ENCODE results near the gene VEPH1. TPM values are rescaled to one million over a fixed set of nuclear protein-coding genes. Genes with fewer than 3 reads are reported as not detected.

VEPH1 gene
- total RNA-seq, 1 experiment from 2014 or later, result 7.7 TPM

DNA sequence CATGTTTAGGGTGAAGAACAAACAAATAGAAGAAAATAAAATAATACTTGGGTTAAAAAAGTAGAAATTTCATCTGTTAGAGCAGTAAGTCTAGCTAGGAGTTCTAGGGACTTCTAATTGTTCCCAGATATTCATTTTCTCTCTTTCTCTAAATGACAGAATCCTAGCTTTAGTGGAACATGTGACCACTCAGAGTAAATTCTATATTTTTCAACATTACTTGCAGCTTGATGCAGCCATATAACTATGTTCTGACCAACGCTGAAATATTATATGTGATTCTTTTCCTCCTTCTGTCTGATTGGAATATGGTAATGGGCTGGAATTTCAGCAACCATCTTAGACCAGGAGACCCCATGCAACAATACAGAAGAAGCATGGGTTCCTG lies 58.4 kb downstream of the VEPH1 start:
- no peaks in the 10 kb centered on the region for H3K4me1 Mint-ChIP-seq
- Histone ChIP-seq H2BK120ac (ENCODE audit: low read depth, low read length, poor library complexity, severe bottlenecking) (no peak overlapping the region), H2BK12ac (ENCODE audit: insufficient read length, low read depth, low read length) (no peak overlapping the region), H2AK5ac (ENCODE audit: insufficient read length, low read length) (no peak overlapping the region), H3K4me2 (ENCODE audit: insufficient read depth, insufficient read length, low read length) (no peak overlapping the region), H3K9me3 (ENCODE audit: control insufficient read depth, low read depth, low read length) (no peaks in the 10 kb centered on the region), H3T11ph (ENCODE audit: low read length) (no peak overlapping the region), H4K8ac (replicated peaks; ENCODE audit: insufficient read length, low read depth, low read length) (no peak overlapping the region), H3K79me1 (ENCODE audit: insufficient read depth, low read depth, low read length, poor library complexity, severe bottlenecking) (no peaks in the 10 kb centered on the region), H2BK5ac (ENCODE audit: insufficient read length, low read length) (no peak overlapping the region), H4K91ac (ENCODE audit: insufficient read length, low read depth, low read length) (no peak overlapping the region), H2BK15ac (ENCODE audit: low read depth, low read length) (no peak overlapping the region), H3K23ac (ENCODE audit: insufficient read length, low read depth, low read length) (no peak overlapping the region), H3K56ac (ENCODE audit: insufficient read length, low read depth, low read length) (no peak overlapping the region), H3K79me2 (ENCODE audit: insufficient read depth, low read length) (no peaks in the 10 kb centered on the region), H3K27me3 (ENCODE audit: insufficient read depth, low read length) (no peaks in the 10 kb centered on the region), H3K4ac (ENCODE audit: low read depth, low read length) (no peak overlapping the region), H3K14ac (ENCODE audit: insufficient read depth, low read length) (no peak overlapping the region), H4K20me1 (ENCODE audit: control insufficient read depth, insufficient read depth, insufficient read length) (no peaks in the 10 kb centered on the region), H3K27ac (ENCODE audit: insufficient read length, low read depth, low read length) (no peak overlapping the region), H2AFZ (ENCODE audit: low read length) (no peak overlapping the region), H3K9ac (ENCODE audit: extremely low read depth, insufficient read length, low read length) (no peak overlapping the region), H3K4me1 (ENCODE audit: insufficient read depth, low read length) (no peaks in the 10 kb centered on the region), H3K18ac (ENCODE audit: insufficient read length, low read depth, low read length) (no peak overlapping the region), H4K5ac (ENCODE audit: insufficient read length, low read depth, low read length) (no peak overlapping the region), H3K23me2 (ENCODE audit: insufficient read length, low read depth, low read length, poor library complexity, severe bottlenecking) (no peaks in the 10 kb centered on the region), H2BK20ac (ENCODE audit: low read depth, low read length, poor library complexity, severe bottlenecking) (no peak overlapping the region)
- no peak overlapping the region for H3K4me3 Mint-ChIP-seq
- no peaks in the 10 kb centered on the region; a peak in 1 of 7 replicates for H3K36me3 Mint-ChIP-seq (ENCODE audit: insufficient read depth in 1 of 3, low read depth in 3 of 3)
- no peaks in the 10 kb centered on the region; a peak in 2 of 5 replicates for H3K9me3 Mint-ChIP-seq
- DNase-seq, result no peak
- peak overlapping the region in 1 of 3 experiments; percentile 52; a peak in 2 of 7 replicates for H3K27ac Mint-ChIP-seq
- TF ChIP-seq, protein P1, sequence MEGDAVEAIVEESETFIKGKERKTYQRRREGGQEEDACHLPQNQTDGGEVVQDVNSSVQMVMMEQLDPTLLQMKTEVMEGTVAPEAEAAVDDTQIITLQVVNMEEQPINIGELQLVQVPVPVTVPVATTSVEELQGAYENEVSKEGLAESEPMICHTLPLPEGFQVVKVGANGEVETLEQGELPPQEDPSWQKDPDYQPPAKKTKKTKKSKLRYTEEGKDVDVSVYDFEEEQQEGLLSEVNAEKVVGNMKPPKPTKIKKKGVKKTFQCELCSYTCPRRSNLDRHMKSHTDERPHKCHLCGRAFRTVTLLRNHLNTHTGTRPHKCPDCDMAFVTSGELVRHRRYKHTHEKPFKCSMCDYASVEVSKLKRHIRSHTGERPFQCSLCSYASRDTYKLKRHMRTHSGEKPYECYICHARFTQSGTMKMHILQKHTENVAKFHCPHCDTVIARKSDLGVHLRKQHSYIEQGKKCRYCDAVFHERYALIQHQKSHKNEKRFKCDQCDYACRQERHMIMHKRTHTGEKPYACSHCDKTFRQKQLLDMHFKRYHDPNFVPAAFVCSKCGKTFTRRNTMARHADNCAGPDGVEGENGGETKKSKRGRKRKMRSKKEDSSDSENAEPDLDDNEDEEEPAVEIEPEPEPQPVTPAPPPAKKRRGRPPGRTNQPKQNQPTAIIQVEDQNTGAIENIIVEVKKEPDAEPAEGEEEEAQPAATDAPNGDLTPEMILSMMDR (conservative IDR thresholded peaks at IDR 0.05), result no peak
- WGBS (ENCODE audit: extremely low coverage, insufficient read length, low lambda C conversion rate), result no CpG with 5 or more reads among the region's 1 CpG
- H3K27me3 Mint-ChIP-seq (ENCODE audit: low read depth), result peaks cover under 1% of the 10 kb centered on the region; the same call in 1 of the 2 replicates
